ENCODE results near the gene SLC2A9.
"Not testable (repeated sequence)": the region's sequence is repeated elsewhere in the genome, so short reads cannot be mapped to it uniquely, and the experiment has no call there.

Gene SLC2A9

GRCh38 chr4:9808077-9808476, 213.2 kb downstream of the SLC2A9 start:
- CTCF ChIA-PET, result no interaction called here
- POLR2A ChIA-PET, result no interaction called here

DNA sequence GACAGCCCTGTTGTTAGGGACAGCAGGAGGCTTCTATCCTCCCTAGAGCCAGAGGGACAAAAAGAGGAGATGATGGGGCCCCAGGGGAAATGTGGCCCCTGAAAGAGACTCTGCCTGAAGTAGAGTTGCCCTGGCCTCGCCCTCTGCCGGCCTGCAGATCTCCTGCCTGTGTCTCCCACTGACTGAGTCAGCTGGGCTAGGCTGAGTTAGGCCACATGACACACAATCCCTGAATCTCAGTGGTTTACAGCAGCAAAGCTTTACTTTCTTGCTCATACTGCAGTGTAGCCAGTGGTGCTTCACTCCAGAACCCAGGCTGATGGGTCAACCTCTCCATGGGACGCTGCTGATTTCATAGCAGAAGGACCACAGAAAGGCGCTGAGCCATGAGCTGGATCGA, 216.4 kb downstream of the SLC2A9 start:
- no peak for TF ChIP-seq CTBP1 (IDR thresholded peaks at IDR 0.05; ENCODE audit: borderline replicate concordance)
- no peak for DNase-seq (ENCODE audit: extremely low spot score)
- ChIA-PET POLR2A (no interaction called here), CTCF (no interaction called here)

More at GRCh38 chr4:9808077-9808476, 213.2 kb downstream of the SLC2A9 start:
- no peak for DNase-seq (ENCODE audit: extremely low spot score)
- TF ChIP-seq LEF1 (IDR thresholded peaks at IDR 0.05; ENCODE audit: borderline replicate concordance) (no peak), FOXM1 (IDR thresholded peaks at IDR 0.05; ENCODE audit: borderline replicate concordance) (no peak), FOXK2 (IDR thresholded peaks at IDR 0.05) (no peak), HDGF (IDR thresholded peaks at IDR 0.05; ENCODE audit: borderline replicate concordance) (no peak), ARNT (IDR thresholded peaks at IDR 0.05) (no peak)

DNA sequence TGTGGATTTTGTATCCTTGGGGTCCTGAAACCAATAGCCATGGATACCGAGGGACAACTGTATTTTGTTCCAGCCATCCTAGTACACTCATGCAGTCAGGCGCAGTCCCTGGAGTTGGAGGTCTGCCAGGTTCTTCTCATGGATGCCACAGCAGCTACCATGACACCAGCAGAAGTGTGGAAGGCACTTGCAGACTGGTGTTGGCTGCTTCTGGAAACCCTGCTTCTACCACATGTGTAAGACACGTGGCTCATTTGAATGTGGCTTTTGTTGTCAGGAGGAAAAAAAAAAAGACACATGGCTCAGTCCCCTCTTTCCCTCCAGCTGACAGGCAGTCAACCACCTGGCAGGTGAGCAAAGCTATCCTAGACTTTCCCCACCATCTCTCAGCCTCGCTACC, 220.4 kb downstream of the SLC2A9 start:
- ChIA-PET POLR2A (no interaction called here), CTCF (interaction anchor here (0.6 kb wide), 1 partner anchor 105 kb away, joined by 4 read pairs; no protein-coding TSS in a partner anchor)
- no peak for TF ChIP-seq FOXA1 (IDR thresholded peaks at IDR 0.05)
- TF ChIP-seq NFRKB (IDR thresholded peaks at IDR 0.05), result no peak
- no peak for TF ChIP-seq FOXK2 (IDR thresholded peaks at IDR 0.05)
- no peak for TF ChIP-seq ZNF384 (IDR thresholded peaks at IDR 0.05)
- TF ChIP-seq HDGF (IDR thresholded peaks at IDR 0.05; ENCODE audit: borderline replicate concordance), result no peak
- TF ChIP-seq L3MBTL2 (conservative IDR thresholded peaks at IDR 0.05), result no peak
- DNase-seq (ENCODE audit: extremely low spot score), result no peak

- CTCF ChIA-PET; DNase-seq (ENCODE audit: extremely low spot score); POLR2A ChIA-PET: not testable (repeated sequence)
Measured at GRCh38 chr4:9796641-9797040, 224.7 kb downstream of the SLC2A9 start.

- no peak for DNase-seq (ENCODE audit: extremely low spot score)
- ChIA-PET POLR2A (no interaction called here), CTCF (no interaction called here)
- no peak for TF ChIP-seq ELF4 (IDR thresholded peaks at IDR 0.05)
- no peak for TF ChIP-seq SP1 (IDR thresholded peaks at IDR 0.05)
- TF ChIP-seq ZNF384 (IDR thresholded peaks at IDR 0.05), result no peak
Measured at GRCh38 chr4:9792381-9792780, 228.9 kb downstream of the SLC2A9 start.

DNA sequence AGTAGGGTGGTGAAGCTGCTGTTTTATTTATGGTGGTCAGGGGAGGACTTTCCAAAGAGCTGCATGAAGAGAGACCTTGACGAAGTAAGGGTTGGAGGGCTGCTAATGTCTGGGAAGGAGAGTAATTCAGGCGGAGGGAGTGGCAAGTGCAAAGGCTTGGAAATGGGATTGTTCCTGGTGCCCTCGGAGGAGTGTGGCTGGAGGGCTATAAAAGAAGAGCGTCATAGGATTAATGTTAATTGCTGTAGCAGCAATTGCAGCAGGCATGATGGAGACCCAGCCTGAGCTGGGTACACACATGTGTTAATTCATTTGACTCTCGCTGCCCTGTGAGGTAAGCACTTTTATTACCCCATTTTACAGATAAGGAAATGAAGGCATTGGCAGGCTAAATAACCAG, 235.4 kb downstream of the SLC2A9 start:
- CTCF ChIA-PET, result not testable (repeated sequence)

GRCh38 chr4:9782136-9782436, 239.2 kb downstream of the SLC2A9 start:
- TF ChIP-seq CTBP1 (IDR thresholded peaks at IDR 0.05; ENCODE audit: borderline replicate concordance), result no peak
- no peak for TF ChIP-seq BHLHE40 (IDR thresholded peaks at IDR 0.05; ENCODE audit: borderline replicate concordance)
- TF ChIP-seq L3MBTL2 (conservative IDR thresholded peaks at IDR 0.05), result no peak
- no peak for TF ChIP-seq ZNF384 (IDR thresholded peaks at IDR 0.05)
- TF ChIP-seq ELF4 (IDR thresholded peaks at IDR 0.05), result no peak
- TF ChIP-seq FOXM1 (IDR thresholded peaks at IDR 0.05; ENCODE audit: borderline replicate concordance), result no peak
- TF ChIP-seq FOXA1 (IDR thresholded peaks at IDR 0.05), result no peak
- TF ChIP-seq NFRKB (IDR thresholded peaks at IDR 0.05), result no peak
- no peak for TF ChIP-seq PKNOX1 (IDR thresholded peaks at IDR 0.05)
- TF ChIP-seq FOXK2 (IDR thresholded peaks at IDR 0.05), result no peak
- TF ChIP-seq TARDBP (IDR thresholded peaks at IDR 0.05), result no peak
- TF ChIP-seq LEF1 (IDR thresholded peaks at IDR 0.05; ENCODE audit: borderline replicate concordance), result no peak
- no peak for TF ChIP-seq SP1 (IDR thresholded peaks at IDR 0.05)
- no peak for TF ChIP-seq ARNT (IDR thresholded peaks at IDR 0.05)
- TF ChIP-seq SUZ12 (IDR thresholded peaks at IDR 0.05), result no peak
- no peak for TF ChIP-seq HDGF (IDR thresholded peaks at IDR 0.05; ENCODE audit: borderline replicate concordance)
- no peak for DNase-seq (ENCODE audit: extremely low spot score)
- ChIA-PET POLR2A (no interaction called here), CTCF (no interaction called here)

More for the DNA sequence above, 235.4 kb downstream of the SLC2A9 start:
- POLR2A ChIA-PET; DNase-seq (ENCODE audit: extremely low spot score): not testable (repeated sequence)

GRCh38 chr4:9781343-9782135, 239.8 kb downstream of the SLC2A9 start, which contains the start of gene DRD5:
Gene DRD5, plus strand, starts transcription at chr4:9781634. Its CDS starts 396 bp downstream, at chr4:9782030.
- CTCF ChIA-PET, result no interaction called here
- TF ChIP-seq ZNF384 (IDR thresholded peaks at IDR 0.05), result no peak
- TF ChIP-seq ELF4 (IDR thresholded peaks at IDR 0.05), result no peak
- no peak for TF ChIP-seq L3MBTL2 (conservative IDR thresholded peaks at IDR 0.05)
- no peak for TF ChIP-seq HDGF (IDR thresholded peaks at IDR 0.05; ENCODE audit: borderline replicate concordance)
- TF ChIP-seq TARDBP (IDR thresholded peaks at IDR 0.05), result no peak
- no peak for TF ChIP-seq FOXM1 (IDR thresholded peaks at IDR 0.05; ENCODE audit: borderline replicate concordance)
- TF ChIP-seq FOXK2 (IDR thresholded peaks at IDR 0.05), result no peak
- no peak for TF ChIP-seq BHLHE40 (IDR thresholded peaks at IDR 0.05; ENCODE audit: borderline replicate concordance)
- TF ChIP-seq ARNT (IDR thresholded peaks at IDR 0.05), result no peak
- no peak for TF ChIP-seq NFRKB (IDR thresholded peaks at IDR 0.05)
- no peak for TF ChIP-seq SP1 (IDR thresholded peaks at IDR 0.05)
- no peak for DNase-seq (ENCODE audit: extremely low spot score)
- POLR2A ChIA-PET, result no interaction called here
